H1 (cell line): ENCODE results near the gene SCRN1. TPM values are rescaled to one million over a fixed set of nuclear protein-coding genes. Genes with fewer than 3 reads are reported as not detected.

ENCODE experiments used
- CTCF ChIA-PET: fragments of 300-600 bp; sonication (Branson Sonifier 250); formaldehyde crosslinking; loops from one replicate; lab custom pipeline; 2021; ENCODE audit not compliant: partially characterized antibody; lab: Charles Lee
- POLR2A ChIA-PET: fragments of 300-600 bp; sonication (Branson Sonifier 250); formaldehyde crosslinking; loops from one replicate; lab custom pipeline; 2021; ENCODE audit warnings: inconsistent platforms; ENCODE audit not compliant: partially characterized antibody; lab: Charles Lee
- DNase-seq, 2 experiments: peaks; one replicate each; pipeline versions ENCODE4 v3.0.0 to v3.0.0-alpha.2; 2010 to 2022; ENCODE audit warnings: low spot score in 2 of 2, low read depth in 1 of 2, mixed read lengths in 1 of 2
- FAIRE-seq: peaks from 2 replicates; lab custom pipeline; 2011; peaks lifted over from hg19 to GRCh38; lab: Jason Lieb, UNC
- H2AFZ ChIP-seq: 2 replicates; pipeline ENCODE4 v1.8.1; 2012; ENCODE audit warnings: low read length, inconsistent platforms
- H2AK5ac ChIP-seq: 2 replicates; pipeline ENCODE4 v1.6.1; 2013; ENCODE audit warnings: low read depth, low read length
- H2BK120ac ChIP-seq: replicated peaks from 2 replicates; pipeline ENCODE3; 2013; ENCODE audit warnings: low read depth, low read length, inconsistent platforms
- H2BK12ac ChIP-seq: 2 replicates; pipeline ENCODE4 v1.6.1; 2013; ENCODE audit warnings: low read depth, low read length
- H2BK15ac ChIP-seq: 2 replicates; pipeline ENCODE4 v1.6.1; 2013; ENCODE audit warnings: low read length
- H2BK20ac ChIP-seq: 2 replicates; pipeline ENCODE4 v1.6.1; 2013; ENCODE audit warnings: low read length
- H2BK5ac ChIP-seq: 2 replicates; pipeline ENCODE4 v1.6.1; 2013; ENCODE audit warnings: low read depth, low read length
- H3K14ac ChIP-seq: 2 replicates; pipeline ENCODE4 v1.6.1; 2013; ENCODE audit warnings: inconsistent platforms; ENCODE audit not compliant: insufficient read length
- H3K18ac ChIP-seq: 2 replicates; pipeline ENCODE4 v1.6.1; 2013; ENCODE audit warnings: low read length; ENCODE audit errors: extremely low read depth
- H3K23ac ChIP-seq: 2 replicates; pipeline ENCODE4 v1.6.1; 2013; ENCODE audit warnings: inconsistent platforms; ENCODE audit not compliant: insufficient read length
- H3K23me2 ChIP-seq: 2 replicates; pipeline ENCODE4 v1.6.1; 2013; ENCODE audit warnings: low read depth, low read length
- H3K27ac ChIP-seq: 2 replicates; pipeline ENCODE4 v1.6.1; 2011; ENCODE audit warnings: low read depth, low read length, inconsistent platforms
- H3K27me3 ChIP-seq, 4 experiments: replicated peaks in 1 of 4; 1 replicate in 1 of 4; 2 replicates in 3 of 4; pipeline versions ENCODE4 v1.6.1 to v1.8.1; 2011 to 2013; ENCODE audit warnings: low read length in 3 of 4, mild to moderate bottlenecking in 3 of 4, inconsistent platforms in 2 of 4, mixed read lengths in 2 of 4, moderate library complexity in 1 of 4; ENCODE audit not compliant: control insufficient read depth in 3 of 4, insufficient read depth in 3 of 4; ENCODE audit errors: extremely low read depth in 1 of 4
- H3K36me3 ChIP-seq, 4 experiments: 2 replicates each; pipeline versions ENCODE4 v1.6.1 to v1.8.1; 2011 to 2013; ENCODE audit warnings: mild to moderate bottlenecking in 4 of 4, low read length in 3 of 4, moderate library complexity in 2 of 4, control low read depth in 1 of 4, inconsistent platforms in 1 of 4; ENCODE audit not compliant: insufficient read depth in 4 of 4, control insufficient read depth in 2 of 4
- H3K4ac ChIP-seq: replicated peaks from 2 replicates; pipeline ENCODE3; 2013; ENCODE audit warnings: low read length, low read depth, mixed read lengths, inconsistent platforms; ENCODE audit not compliant: insufficient read length
- H3K4me1 ChIP-seq, 4 experiments: replicated peaks in 1 of 4; 1 replicate in 1 of 4; 2 replicates in 3 of 4; pipeline versions ENCODE4 v1.6.1 to v1.8.1; 2011 to 2013; ENCODE audit warnings: low read length in 3 of 4, inconsistent platforms in 2 of 4, mixed read lengths in 1 of 4; ENCODE audit not compliant: insufficient read depth in 4 of 4, control insufficient read depth in 3 of 4
- H3K4me2 ChIP-seq, 2 experiments: 2 replicates each; pipeline versions ENCODE4 v1.6.1 to v1.8.1; 2011 to 2013; ENCODE audit warnings: low read depth in 2 of 2, low read length in 2 of 2, control low read depth in 1 of 2, inconsistent platforms in 1 of 2, mild to moderate bottlenecking in 1 of 2; ENCODE audit not compliant: insufficient read depth in 1 of 2
- H3K4me3 ChIP-seq, 4 experiments: fragments of 200-600, 300-600 bp in 1 of 4; sonication (generic), shearing (Covaris generic), sonication (Bioruptor Twin) in 1 of 4; 2 replicates each; pipeline versions ENCODE4 v1.5.1 to v1.8.1; 2011 to 2016; ENCODE audit warnings: low read length in 4 of 4, low read depth in 3 of 4, control low read depth in 2 of 4, inconsistent platforms in 2 of 4, mild to moderate bottlenecking in 2 of 4, mixed read lengths in 1 of 4, moderate library complexity in 1 of 4; ENCODE audit not compliant: insufficient read depth in 2 of 4; ENCODE audit errors: extremely low read depth in 1 of 4
- H3K56ac ChIP-seq: replicated peaks from 2 replicates; pipeline ENCODE3; 2013; ENCODE audit warnings: low read depth, mild to moderate bottlenecking, mixed read lengths, low read length, inconsistent platforms; ENCODE audit not compliant: insufficient read length
- H3K79me1 ChIP-seq: 2 replicates; pipeline ENCODE4 v1.6.1; 2013; ENCODE audit warnings: low read depth, low read length, control low read depth
- H3K79me2 ChIP-seq, 2 experiments: 2 replicates each; pipeline versions ENCODE4 v1.6.1 to v1.8.1; 2012 to 2013; ENCODE audit warnings: low read length in 2 of 2, mild to moderate bottlenecking in 2 of 2, inconsistent platforms in 1 of 2; ENCODE audit not compliant: insufficient read depth in 2 of 2, control insufficient read depth in 1 of 2
- H3K9ac ChIP-seq, 4 experiments: replicated peaks in 1 of 4; 1 replicate in 1 of 4; 2 replicates in 3 of 4; pipeline versions ENCODE4 v1.6.1 to v1.8.1; 2011 to 2013; ENCODE audit warnings: low read depth in 3 of 4, low read length in 3 of 4, control low read depth in 2 of 4, mild to moderate bottlenecking in 2 of 4, moderate library complexity in 2 of 4, inconsistent platforms in 1 of 4; ENCODE audit errors: extremely low read depth in 1 of 4
- H3K9me3 ChIP-seq, 2 experiments: 2 replicates each; pipeline versions ENCODE4 v1.6.1 to v1.8.1; 2012 to 2013; ENCODE audit warnings: mild to moderate bottlenecking in 2 of 2, moderate library complexity in 2 of 2, control low read depth in 1 of 2, inconsistent platforms in 1 of 2, low read depth in 1 of 2, low read length in 1 of 2, mixed read lengths in 1 of 2; ENCODE audit not compliant: insufficient read depth in 2 of 2
- H4K20me1 ChIP-seq, 2 experiments: replicated peaks in 1 of 2; 2 replicates each; pipeline versions ENCODE3 to v1.8.1; 2011 to 2013; ENCODE audit warnings: inconsistent platforms in 2 of 2, low read length in 2 of 2, mild to moderate bottlenecking in 1 of 2; ENCODE audit not compliant: insufficient read depth in 2 of 2, control insufficient read depth in 1 of 2
- H4K5ac ChIP-seq: 2 replicates; pipeline ENCODE4 v1.6.1; 2013; ENCODE audit warnings: low read length, low read depth, mixed read lengths, inconsistent platforms; ENCODE audit not compliant: insufficient read length
- H4K8ac ChIP-seq: 2 replicates; pipeline ENCODE4 v1.8.0; 2013; ENCODE audit warnings: mild to moderate bottlenecking, moderate library complexity, low read length, inconsistent platforms; ENCODE audit not compliant: insufficient read depth; ENCODE audit errors: extremely low read depth
- H4K91ac ChIP-seq: replicated peaks from 2 replicates; pipeline ENCODE3; 2013; ENCODE audit warnings: low read length, mixed read lengths, inconsistent platforms; ENCODE audit not compliant: insufficient read length
- CTBP2 ChIP-seq: IDR thresholded peaks from 2 replicates; pipeline ENCODE4 v1.7.0; 2011; ENCODE audit warnings: borderline replicate concordance, mild to moderate bottlenecking, moderate library complexity, mixed read lengths, low read length; ENCODE audit not compliant: insufficient read depth, insufficient read length
- GTF2F1 ChIP-seq: IDR thresholded peaks from 2 replicates; pipeline ENCODE4 v1.6.1; 2012; ENCODE audit warnings: low read depth, low read length, improper control_type of control experiment, borderline replicate concordance
- HDAC6 ChIP-seq: IDR thresholded peaks from one replicate; pipeline ENCODE4 v1.7.1; 2012; ENCODE audit warnings: low read depth, mild to moderate bottlenecking, inconsistent platforms, low read length, moderate library complexity
- JUN ChIP-seq: IDR thresholded peaks from 2 replicates; pipeline ENCODE4 v1.6.1; 2011; ENCODE audit warnings: low read depth, mild to moderate bottlenecking, improper control_type of control experiment, low read length
- JUND ChIP-seq: IDR thresholded peaks from 2 replicates; pipeline ENCODE4 v1.6.1; 2011; ENCODE audit warnings: mild to moderate bottlenecking, improper control_type of control experiment, low read length
- KDM1A ChIP-seq: fragments of 200-600, 300-600 bp; sonication (generic); IDR thresholded peaks from 2 replicates; pipeline ENCODE4 v1.7.1; 2016; ENCODE audit warnings: mild to moderate bottlenecking, low read length, borderline replicate concordance
- POLR2AphosphoS5 ChIP-seq: IDR thresholded peaks from 2 replicates; pipeline ENCODE4 v1.6.1; 2011; ENCODE audit warnings: low read depth, low read length
- RBBP5 ChIP-seq: IDR thresholded peaks from 2 replicates; pipeline ENCODE4 v1.7.1; 2012; ENCODE audit warnings: low read depth, mild to moderate bottlenecking, inconsistent platforms, low read length, moderate library complexity, borderline replicate concordance
- RXRA ChIP-seq: IDR thresholded peaks from 2 replicates; pipeline ENCODE4 v1.6.1; 2011; ENCODE audit warnings: low read depth, mild to moderate bottlenecking, low read length, moderate library complexity; ENCODE audit not compliant: insufficient read depth
- SIRT6 ChIP-seq: IDR thresholded peaks from one replicate; pipeline ENCODE4 v1.7.1; 2012; ENCODE audit warnings: low read length, inconsistent platforms
- SP4 ChIP-seq: IDR thresholded peaks from 2 replicates; pipeline ENCODE4 v1.6.1; 2012; ENCODE audit warnings: low read length, inconsistent platforms
- SRF ChIP-seq: IDR thresholded peaks from 2 replicates; pipeline ENCODE4 v1.6.1; 2011; ENCODE audit warnings: mild to moderate bottlenecking, low read depth, low read length, moderate library complexity
- SUZ12 ChIP-seq: fragments of 200-600 bp; sonication (generic); IDR thresholded peaks from 2 replicates; pipeline ENCODE4 v1.6.1; 2012; ENCODE audit warnings: mild to moderate bottlenecking, inconsistent platforms, low read length, moderate library complexity, mixed read lengths
- TAF1 ChIP-seq: IDR thresholded peaks from 2 replicates; pipeline ENCODE4 v1.6.1; 2011; ENCODE audit warnings: mild to moderate bottlenecking, low read depth, low read length
- TBP ChIP-seq: IDR thresholded peaks from 2 replicates; pipeline ENCODE4 v1.6.1; 2011; ENCODE audit warnings: low read depth, low read length, improper control_type of control experiment
- WGBS, 2 experiments: shearing (Covaris generic) in 1 of 2; methylation state at CpG; one replicate each; pipeline versions ENCODE4 v1.1.6 to v1.1.7; 2013 to 2015; ENCODE audit warnings: low lambda C conversion rate in 2 of 2, mixed read lengths in 2 of 2, inconsistent platforms in 1 of 2, low coverage in 1 of 2, missing lambda C conversion rate in 1 of 2; ENCODE audit not compliant: insufficient replicate concordance in 2 of 2, insufficient coverage in 1 of 2, insufficient read length in 1 of 2; ENCODE audit errors: extremely low coverage in 1 of 2, missing lambda C conversion rate in 1 of 2; 5-methylcytosine and 5-hydroxymethylcytosine counted together
- polyA plus RNA-seq, 7 experiments: library from polyadenylated mRNA; depleted of rRNA in 3 of 7; stranded (reverse) in 5 of 7; unstranded in 2 of 7; fragments of >200 nt in 5 of 7; fragments of 200-250 nt in 2 of 7; gene quantifications; 1 replicate in 5 of 7; 2 replicates in 1 of 7; 4 replicates in 1 of 7; pipeline versions ENCODE4 v1.2.1 to v1.2.3, GENCODE V29; 2011 to 2013; ENCODE audit warnings: missing spikeins in 2 of 7, mixed read lengths in 2 of 7
- total RNA-seq: library from RNA; stranded (reverse); fragmentation: NEBNext Ultra II Directional; extraction: Animal tissue kit (Norgen Biotek cat#: 25700); gene quantifications from 2 replicates; pipeline ENCODE4 v1.2.1, GENCODE V29; 2021

SCRN1 gene
- total and polyA plus RNA-seq, 2 of the 8 experiments (the other 6 are each of a cell fraction or from before 2014, with no cell fraction given) = 36.0 to 75.8 TPM

GRCh38 chr7:29965030-29965429, 24.6 kb downstream of the SCRN1 start:
- H2BK5ac ChIP-seq = no peak overlapping the region
- TF ChIP-seq GTF2F1 (no peak), JUND (no peak), JUN (no peak), TAF1 (no peak), SRF (no peak), SIRT6 (no peak), SUZ12 (no peak), RBBP5 (no peak), CTBP2 (no peak), POLR2AphosphoS5 (no peak), SP4 (no peak), HDAC6 (no peak), RXRA (no peak), KDM1A (no peak), TBP (no peak)

More at GRCh38 chr7:29965030-29965429, 24.6 kb downstream of the SCRN1 start:
- Histone ChIP-seq H3K9me3 (peaks cover 0 to 4% of the 10 kb centered on the region in 2 experiments; a peak in 1 of 4 replicates), H3K4me3 (no peak overlapping the region), H2AK5ac (no peak overlapping the region), H2BK120ac (no peak overlapping the region), H4K91ac (no peak overlapping the region), H4K8ac (no peak overlapping the region), H2BK20ac (no peak overlapping the region), H4K20me1 (peaks cover 2 to 7% of the 10 kb centered on the region in 2 experiments), H3K4me1 (no peaks in the 10 kb centered on the region), H2BK12ac (no peak overlapping the region), H3K18ac (no peak overlapping the region), H4K5ac (no peak overlapping the region), H3K79me2 (peaks cover 0 to 9% of the 10 kb centered on the region in 2 experiments; a peak in 2 of 4 replicates), H3K79me1 (peaks cover 6% of the 10 kb centered on the region; the same call in 1 of the 2 replicates), H2AFZ (no peak overlapping the region), H3K27ac (no peak overlapping the region), H2BK15ac (no peak overlapping the region), H3K14ac (no peak overlapping the region), H3K23ac (no peak overlapping the region), H3K56ac (no peak overlapping the region), H3K4ac (no peak overlapping the region), H3K9ac (no peak overlapping the region), H3K36me3 (peaks cover 0 to 22% (median 9%) of the 10 kb centered on the region in 4 experiments; a peak in 5 of 8 replicates), H3K4me2 (no peak overlapping the region), H3K23me2 (no peaks in the 10 kb centered on the region), H3K27me3 (no peaks in the 10 kb centered on the region)
- ChIA-PET POLR2A (no interaction called here), CTCF (interaction anchor here (1.0 to 5.5 kb wide), 3 partner anchors 13 to 42 kb away, joined by 3 to 29 read pairs (median 4); no protein-coding TSS in a partner anchor)
- FAIRE-seq (no peak), DNase-seq (no peak)
- 91% methylated on average over 3 of the region's 3 CpGs; no CpG with 5 or more reads in 1 of the 2 experiments for WGBS, 2 experiments
